Mucosa of descending colon (tissue), 3 donors: Measurements from ENCODE around the gene TYMP. TPM values are rescaled to one million over a fixed set of nuclear protein-coding genes. Genes with fewer than 3 reads are reported as not detected.

Experiments used
- ATAC-seq: fragments of 200-7000 bp; cut with Tn5 transposase; one replicate; pipeline ENCODE4 v1.9.1; 2020; ENCODE audit warnings: mild to moderate bottlenecking, moderate library complexity
- DNase-seq, 3 donors: peaks; one replicate each; pipeline ENCODE4 v3.0.0-alpha.2; 2020
- H3K36me3 ChIP-seq: fragments of 200-600 bp; one replicate; pipeline ENCODE4 v1.8.0; 2021; ENCODE audit warnings: low read depth, mild to moderate bottlenecking
- H3K4me1 ChIP-seq: fragments of 200-600 bp; one replicate; pipeline ENCODE4 v1.8.0; 2021; ENCODE audit warnings: low read depth, mild to moderate bottlenecking
- H3K4me3 ChIP-seq: fragments of 200-600 bp; one replicate; pipeline ENCODE4 v1.8.0; 2021; ENCODE audit warnings: mild to moderate bottlenecking
- H3K9me3 ChIP-seq: fragments of 200-600 bp; one replicate; pipeline ENCODE4 v1.8.0; 2021; ENCODE audit warnings: mild to moderate bottlenecking
- CTCF ChIP-seq: fragments of 200-600 bp; IDR thresholded peaks from one replicate; pipeline ENCODE4 v1.8.0; 2022; ENCODE audit warnings: antibody characterized with exemption, mild to moderate bottlenecking
- intact Hi-C, 2 donors: fragments of 100-400 bp; cut with DNase I in 1 of 2; cut with micrococcal nuclease in 1 of 2; formaldehyde crosslinking; loops; one replicate each; pipeline versions ENCODE4 v1.11.0 to v1.11.1; 2022; cut with DNase I, micrococcal nuclease
- total RNA-seq, 3 donors: library from RNA; stranded (reverse); fragmentation: NEBNext Ultra II Directional in 2 of 3; extraction: Animal tissue kit (Norgen Biotek cat#: 25700) in 2 of 3; gene quantifications; one replicate each; pipeline versions ENCODE4 v1.2.1 to v1.2.4, GENCODE V29; 2021 to 2023
- donor health status: DM: no; HTN: no; CAD: no; lungs with moderate emphysema.
- donor health status: DM: no; HTN: no; CAD: no.
- donor health status: DM: no; HTN: yes; CAD: no.

TYMP gene
- total RNA-seq, 3 donors from 2014 or later: 27.7 to 88.7 (median 34.8) TPM

- H3K9me3 ChIP-seq: no peaks in the 10 kb centered on the region
- H3K36me3 ChIP-seq: peaks cover 7% of the 10 kb centered on the region
- intact Hi-C loops: no loop called here
- DNase-seq (no peak), ATAC-seq (no peak)
- peaks cover 12% of the 10 kb centered on the region for H3K4me1 ChIP-seq
- TF ChIP-seq CTCF: no peak
- no peak overlapping the region for H3K4me3 ChIP-seq
Observed at GRCh38 chr22:50519151-50519550, 10.7 kb downstream of the TYMP start.

- no peak for TF ChIP-seq CTCF
- Histone ChIP-seq H3K4me3 (no peak overlapping the region), H3K4me1 (peaks cover 6% of the 10 kb centered on the region), H3K9me3 (no peaks in the 10 kb centered on the region), H3K36me3 (peaks cover 6% of the 10 kb centered on the region)
- DNase-seq (no peak), ATAC-seq (no peak)
- intact Hi-C loops: no loop called here
Observed at GRCh38 chr22:50518606-50519005, 11.2 kb downstream of the TYMP start.

- no peaks in the 10 kb centered on the region for H3K9me3 ChIP-seq
- intact Hi-C loops: no loop called here
- no peak for DNase-seq
- H3K4me1 ChIP-seq: no peaks in the 10 kb centered on the region
- no peak for ATAC-seq
- no peak overlapping the region for H3K4me3 ChIP-seq
- peaks cover 3% of the 10 kb centered on the region for H3K36me3 ChIP-seq
- TF ChIP-seq CTCF: no peak
Observed at GRCh38 chr22:50517495-50518260, 12.1 kb downstream of the TYMP start.

GRCh38 chr22:50516891-50517290 is 12.9 kb downstream of the TYMP start:
- ATAC-seq: no peak
- TF ChIP-seq CTCF: no peak
- Histone ChIP-seq H3K4me3 (no peak overlapping the region), H3K36me3 (no peaks in the 10 kb centered on the region), H3K9me3 (no peaks in the 10 kb centered on the region), H3K4me1 (no peaks in the 10 kb centered on the region)
- DNase-seq: no peak
- intact Hi-C loops: no loop called here

- Histone ChIP-seq H3K4me1 (no peaks in the 10 kb centered on the region), H3K36me3 (no peaks in the 10 kb centered on the region), H3K4me3 (no peak overlapping the region), H3K9me3 (no peaks in the 10 kb centered on the region)
- no peak for ATAC-seq
- intact Hi-C loops: no loop called here
- TF ChIP-seq CTCF: no peak
- DNase-seq: no peak
Observed at GRCh38 chr22:50516068-50516467, 13.7 kb downstream of the TYMP start.
